LNCAP (cell line): Measurements from ENCODE around the gene AIFM2.

Experiments used
- TF ChIP-seq, protein P1 (sequence below): fragments of 450-650 bp; IDR thresholded peaks from 2 replicates; pipeline ENCODE4 v1.5.1; 2017; ENCODE audit warnings: mild to moderate bottlenecking

AIFM2 gene

DNA sequence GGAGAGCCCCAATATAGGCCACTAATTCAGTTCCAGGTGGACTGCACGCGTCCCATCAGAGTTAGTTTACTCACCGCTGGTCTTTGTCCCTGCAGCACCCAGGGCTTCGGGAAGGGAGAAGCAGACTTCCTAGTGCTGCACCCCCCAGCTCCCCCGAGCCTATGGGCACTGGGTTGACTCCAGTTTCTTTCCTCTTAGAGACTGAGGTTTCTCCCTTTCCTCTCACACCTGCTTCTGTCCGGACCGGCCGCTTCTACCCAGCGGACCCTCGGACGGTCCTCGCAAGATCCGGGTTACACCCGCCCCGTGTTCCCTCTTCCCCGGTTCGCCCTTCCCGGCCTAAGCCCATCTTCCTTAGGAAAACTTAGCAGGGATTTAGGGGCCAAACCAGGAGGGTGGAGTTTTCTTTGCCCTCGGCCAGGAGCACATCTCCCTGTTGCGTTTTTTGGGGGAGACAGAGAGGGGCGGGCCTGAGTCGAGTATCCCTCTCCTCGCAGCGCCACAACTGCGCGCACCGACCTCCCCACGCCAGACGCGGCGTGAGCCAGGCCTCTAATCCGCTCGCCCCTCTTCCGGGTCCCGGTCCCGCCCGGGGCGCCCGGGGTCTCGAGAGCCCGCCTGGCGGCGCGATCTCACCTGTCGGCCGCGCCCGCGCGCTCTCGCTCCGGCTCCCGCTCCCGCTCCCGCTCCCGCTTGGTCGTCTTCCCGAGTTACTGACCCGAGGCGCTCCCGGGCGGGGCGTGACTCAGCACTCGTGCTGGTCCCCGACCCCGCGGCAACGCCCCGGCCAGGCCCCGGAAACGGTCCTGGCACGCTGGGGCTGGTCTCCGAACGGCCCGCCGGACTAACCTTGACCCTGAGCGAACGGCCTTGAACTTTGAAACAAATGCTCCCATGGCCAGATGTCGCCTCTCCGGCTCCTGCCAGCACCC lies at the start of gene AIFM2:
Gene AIFM2, minus strand, starts transcription at position 728 of the 932 bp plus-strand sequence. CDS start 8,741 bp downstream, outside the sequence.
- TF ChIP-seq, protein P1, sequence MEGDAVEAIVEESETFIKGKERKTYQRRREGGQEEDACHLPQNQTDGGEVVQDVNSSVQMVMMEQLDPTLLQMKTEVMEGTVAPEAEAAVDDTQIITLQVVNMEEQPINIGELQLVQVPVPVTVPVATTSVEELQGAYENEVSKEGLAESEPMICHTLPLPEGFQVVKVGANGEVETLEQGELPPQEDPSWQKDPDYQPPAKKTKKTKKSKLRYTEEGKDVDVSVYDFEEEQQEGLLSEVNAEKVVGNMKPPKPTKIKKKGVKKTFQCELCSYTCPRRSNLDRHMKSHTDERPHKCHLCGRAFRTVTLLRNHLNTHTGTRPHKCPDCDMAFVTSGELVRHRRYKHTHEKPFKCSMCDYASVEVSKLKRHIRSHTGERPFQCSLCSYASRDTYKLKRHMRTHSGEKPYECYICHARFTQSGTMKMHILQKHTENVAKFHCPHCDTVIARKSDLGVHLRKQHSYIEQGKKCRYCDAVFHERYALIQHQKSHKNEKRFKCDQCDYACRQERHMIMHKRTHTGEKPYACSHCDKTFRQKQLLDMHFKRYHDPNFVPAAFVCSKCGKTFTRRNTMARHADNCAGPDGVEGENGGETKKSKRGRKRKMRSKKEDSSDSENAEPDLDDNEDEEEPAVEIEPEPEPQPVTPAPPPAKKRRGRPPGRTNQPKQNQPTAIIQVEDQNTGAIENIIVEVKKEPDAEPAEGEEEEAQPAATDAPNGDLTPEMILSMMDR: no peak

DNA sequence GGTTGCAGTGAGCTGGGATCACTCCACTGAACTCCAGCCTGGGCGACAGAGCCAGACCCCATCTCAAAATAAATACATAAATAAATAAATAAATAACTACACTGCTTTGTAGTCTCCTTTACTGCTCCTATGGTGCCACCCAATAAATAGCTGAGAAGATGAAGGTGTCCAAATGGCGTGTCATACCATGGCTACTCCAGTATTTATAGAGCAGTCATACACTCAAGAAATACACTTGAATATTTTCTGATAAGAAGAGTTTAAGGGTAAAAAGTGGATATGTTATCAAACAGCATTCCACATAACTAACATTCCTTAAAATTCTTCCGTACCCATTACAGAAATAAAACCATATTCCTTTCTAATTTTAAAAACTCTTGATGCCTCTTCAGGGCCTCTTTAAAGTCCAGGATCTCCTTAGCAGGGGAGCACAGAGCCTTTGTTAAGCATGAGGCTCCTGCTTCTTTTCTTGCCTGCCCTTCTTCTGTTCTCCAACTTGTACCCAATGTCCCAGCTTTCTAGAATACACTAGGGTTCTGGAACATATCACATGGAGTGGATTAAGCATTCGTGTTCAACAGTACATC lies 45.6 kb upstream of the AIFM2 start:
- TF ChIP-seq, protein P1: no peak

DNA sequence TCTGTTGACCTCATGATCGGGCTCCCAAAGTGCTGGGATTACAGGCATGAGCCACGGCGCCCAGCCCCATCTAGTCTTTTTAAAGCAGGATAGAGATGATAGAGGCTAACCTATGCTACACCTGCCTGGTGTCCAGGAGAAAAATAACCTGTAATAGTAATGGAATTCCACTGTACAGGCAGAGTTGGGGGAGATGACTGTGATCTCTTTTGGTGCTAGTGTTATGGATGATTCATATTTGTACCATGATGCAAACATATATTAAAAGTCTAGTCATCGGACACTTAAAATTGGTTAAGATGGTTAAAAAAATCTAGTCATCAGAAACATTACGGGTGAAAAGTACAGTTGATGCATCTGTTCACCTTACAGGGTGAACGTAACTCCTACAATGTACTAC lies 43.8 kb upstream of the AIFM2 start:
- TF ChIP-seq, protein P1: no peak

DNA sequence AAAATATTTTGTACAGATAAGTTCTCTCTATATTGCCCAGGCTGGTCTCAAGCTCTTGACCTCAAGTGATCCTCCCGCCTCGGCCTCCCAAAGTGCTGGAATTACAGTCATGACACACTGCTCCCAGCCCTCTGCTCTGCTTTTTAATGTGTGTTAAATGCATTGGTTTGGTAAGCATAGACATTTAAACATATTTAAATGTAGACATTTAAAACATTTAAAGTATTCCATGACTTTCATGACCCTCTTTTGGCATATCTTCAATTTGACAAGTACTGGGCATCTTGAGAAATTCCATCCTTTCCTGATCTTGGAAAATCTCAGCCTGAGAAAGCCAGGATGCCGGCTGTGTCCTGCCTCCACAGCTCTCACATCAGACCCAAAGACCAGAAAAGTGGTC lies 42.9 kb upstream of the AIFM2 start:
- TF ChIP-seq, protein P1: no peak

DNA sequence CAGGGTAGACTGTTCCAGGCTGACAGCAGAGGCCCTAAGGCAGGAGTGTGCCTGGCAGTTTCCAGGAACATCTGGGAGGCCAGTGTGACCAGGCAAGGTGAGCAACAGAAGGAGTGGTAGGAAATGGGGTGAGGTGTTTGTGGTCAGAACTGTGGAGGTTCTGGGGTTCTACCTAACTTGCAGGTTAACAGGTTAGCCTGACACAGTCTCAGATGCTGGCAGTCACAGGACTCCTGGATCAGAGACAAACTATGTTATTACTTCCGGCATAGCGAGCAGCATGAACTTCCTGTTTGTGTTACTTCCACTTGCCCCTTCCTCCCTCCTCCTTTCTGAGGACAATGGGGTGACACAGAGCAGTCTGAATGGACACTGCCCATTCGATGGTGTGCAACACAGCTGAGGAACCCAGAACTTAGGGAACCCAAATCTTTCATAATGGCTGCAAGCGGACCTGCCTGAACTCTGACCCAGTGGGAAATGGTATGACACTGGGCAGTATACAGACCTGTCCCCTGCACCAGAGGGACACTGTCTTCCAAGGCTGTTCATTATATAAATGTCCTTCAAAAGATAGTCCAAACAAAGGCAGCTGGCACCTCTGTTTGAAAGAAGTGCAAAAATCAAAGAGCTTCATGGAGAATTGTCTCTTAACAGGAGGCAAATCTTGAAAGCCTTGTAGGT lies 41.6 kb upstream of the AIFM2 start:
- TF ChIP-seq, protein P1: no peak

DNA sequence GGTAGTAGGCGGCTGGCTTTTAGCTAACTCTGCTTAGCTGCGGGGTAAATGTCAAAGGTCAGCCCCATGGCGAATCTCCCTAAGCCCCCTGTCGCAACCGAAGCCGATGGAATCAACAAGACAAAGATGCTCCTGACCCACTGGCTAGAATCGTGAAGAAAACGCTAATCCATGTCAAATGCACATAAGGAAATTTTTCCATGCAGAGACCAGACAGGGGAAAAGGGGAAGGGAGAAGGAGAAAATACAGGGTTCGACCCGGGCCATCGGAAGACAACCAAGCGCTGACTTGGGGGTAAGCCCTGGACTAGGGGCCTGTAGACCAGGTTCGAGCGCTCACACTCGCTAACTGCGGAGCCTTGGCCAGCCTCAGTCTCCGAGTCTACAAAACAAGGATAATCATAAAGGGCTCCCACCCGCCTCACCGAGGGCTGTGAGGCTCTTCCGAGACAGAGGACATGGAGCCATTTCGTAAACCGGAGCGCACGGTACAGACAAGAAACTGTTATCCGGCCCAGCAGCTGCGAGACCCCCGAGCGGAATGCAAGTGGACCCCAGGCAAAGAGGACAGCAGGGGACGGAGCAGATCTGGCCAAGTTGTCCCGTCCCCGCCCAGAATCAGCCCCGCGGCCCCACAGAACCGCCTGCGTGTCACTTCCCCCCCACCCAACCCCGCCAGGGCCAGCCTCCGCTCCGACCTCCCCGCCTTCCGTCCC lies 37.2 kb upstream of the AIFM2 start:
- TF ChIP-seq, protein P1: no peak

DNA sequence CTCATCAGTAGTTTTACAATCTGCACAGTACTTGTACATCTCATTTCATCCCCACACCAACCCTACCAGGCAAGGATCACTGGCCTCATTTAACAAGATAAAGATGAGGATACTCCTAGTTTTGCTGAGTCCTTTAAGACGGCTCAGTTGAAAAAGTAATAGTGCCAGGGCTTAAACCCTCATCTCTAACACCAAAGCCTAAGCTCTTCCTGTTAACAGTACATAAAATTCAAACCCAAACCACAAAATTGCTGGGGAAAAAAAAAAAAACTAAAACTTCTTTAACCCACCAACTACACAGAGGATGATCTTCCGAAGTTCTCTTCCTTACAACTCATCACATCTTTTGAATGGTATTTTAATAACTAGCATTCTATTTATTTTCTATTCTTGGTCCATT lies 36.4 kb upstream of the AIFM2 start:
- TF ChIP-seq, protein P1: no peak
